ENCODE data around the gene SYNJ2.
"Not testable (repeated sequence)": the region's sequence is repeated elsewhere in the genome, so short reads cannot be mapped to it uniquely, and the experiment has no call there.

SYNJ2 gene

DNA sequence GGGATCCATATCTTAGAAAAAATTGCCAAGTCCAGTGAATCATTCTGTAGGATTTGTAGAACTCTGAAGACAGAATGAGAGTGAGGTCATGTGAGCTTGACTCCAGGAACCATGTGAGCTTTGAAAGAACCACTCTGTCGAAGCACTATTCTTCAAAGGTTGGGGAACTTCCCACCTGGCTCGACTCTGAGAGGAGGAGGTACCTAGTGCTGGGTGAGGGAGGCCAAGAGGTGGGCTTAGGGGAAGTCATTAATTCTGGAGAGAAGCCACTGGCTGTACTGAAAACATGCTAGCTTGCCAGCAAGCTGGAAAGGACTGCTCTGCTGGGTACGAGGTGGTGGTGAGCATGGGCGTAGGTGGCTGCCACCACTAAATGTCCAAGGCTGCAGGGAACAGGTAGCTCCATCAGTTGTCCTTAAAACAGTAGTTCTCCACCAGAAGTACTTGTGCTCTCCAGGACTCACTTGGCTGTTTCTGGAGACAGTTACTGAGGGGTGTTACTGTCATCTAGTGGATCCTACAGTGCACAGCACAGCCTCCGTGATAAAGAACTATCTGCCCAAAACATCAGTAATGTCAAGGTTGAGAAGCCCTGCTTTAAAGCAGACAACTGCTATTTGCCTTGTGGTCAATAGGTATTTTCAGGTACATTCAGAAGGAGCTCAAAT is 34.7 kb upstream of the SYNJ2 start:
- Histone ChIP-seq H3K4me3 (ENCODE audit: low read length) (no peak overlapping the region), H3K9ac (ENCODE audit: low read length) (no peak overlapping the region), H3K4me1 (ENCODE audit: control insufficient read depth, insufficient read depth, low read length) (no peaks in the 10 kb centered on the region), H3K36me3 (ENCODE audit: control insufficient read depth, insufficient read depth, low read length) (peaks cover 11% of the 10 kb centered on the region), H3K27ac (ENCODE audit: low read depth, low read length) (no peak overlapping the region), H3K27me3 (ENCODE audit: control insufficient read depth, insufficient read depth, low read length) (no peaks in the 10 kb centered on the region)

DNA sequence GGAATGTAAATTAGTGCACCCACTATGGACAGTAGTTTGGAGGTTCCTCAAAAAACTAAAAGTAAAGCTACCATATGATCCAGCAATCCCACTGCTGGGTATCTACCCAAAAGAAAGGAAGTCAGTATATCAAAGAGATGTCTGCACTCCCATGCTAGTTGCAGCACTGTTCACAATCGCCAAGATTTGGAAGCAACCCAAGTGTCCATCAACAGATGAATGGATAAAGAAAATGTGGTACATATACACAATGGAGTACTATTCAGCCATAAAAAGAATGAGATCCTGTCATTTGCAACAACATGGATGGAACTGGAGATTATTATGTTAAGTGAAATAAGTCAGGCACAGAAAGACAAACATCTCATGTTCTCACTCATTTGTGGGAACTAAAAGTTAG is 30.8 kb upstream of the SYNJ2 start:
- H3K36me3 ChIP-seq (ENCODE audit: control insufficient read depth, insufficient read depth, low read length); H3K4me3 ChIP-seq (ENCODE audit: low read length); H3K4me1 ChIP-seq (ENCODE audit: control insufficient read depth, insufficient read depth, low read length); H3K27ac ChIP-seq (ENCODE audit: low read depth, low read length); H3K9ac ChIP-seq (ENCODE audit: low read length); H3K27me3 ChIP-seq (ENCODE audit: control insufficient read depth, insufficient read depth, low read length): not testable (repeated sequence)

DNA sequence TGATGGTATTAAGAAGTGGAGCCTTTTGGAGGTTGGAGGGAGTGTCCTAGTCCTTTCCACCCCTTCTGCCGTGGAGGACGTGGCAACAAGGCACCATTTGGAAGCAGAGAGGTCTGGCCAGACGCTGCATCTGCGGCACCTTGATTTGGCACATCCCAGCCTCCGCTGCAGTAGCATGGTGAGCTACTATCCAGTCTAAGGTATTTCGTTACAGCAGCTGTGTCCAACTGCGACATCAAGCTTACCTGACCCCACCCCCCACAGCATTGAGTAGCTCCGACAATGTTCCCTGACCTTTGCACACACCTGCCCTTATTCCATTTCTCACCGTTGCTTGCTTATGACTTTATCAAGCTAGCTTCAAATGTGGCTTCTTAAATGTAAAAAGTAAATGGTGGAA is 29.8 kb upstream of the SYNJ2 start:
- H3K4me1 ChIP-seq (ENCODE audit: control insufficient read depth, insufficient read depth, low read length): no peaks in the 10 kb centered on the region
- H3K27me3 ChIP-seq (ENCODE audit: control insufficient read depth, insufficient read depth, low read length): no peaks in the 10 kb centered on the region
- H3K27ac ChIP-seq (ENCODE audit: low read depth, low read length): no peak overlapping the region
- no peak overlapping the region for H3K4me3 ChIP-seq (ENCODE audit: low read length)
- H3K9ac ChIP-seq (ENCODE audit: low read length): no peak overlapping the region
- H3K36me3 ChIP-seq (ENCODE audit: control insufficient read depth, insufficient read depth, low read length): no peaks in the 10 kb centered on the region

DNA sequence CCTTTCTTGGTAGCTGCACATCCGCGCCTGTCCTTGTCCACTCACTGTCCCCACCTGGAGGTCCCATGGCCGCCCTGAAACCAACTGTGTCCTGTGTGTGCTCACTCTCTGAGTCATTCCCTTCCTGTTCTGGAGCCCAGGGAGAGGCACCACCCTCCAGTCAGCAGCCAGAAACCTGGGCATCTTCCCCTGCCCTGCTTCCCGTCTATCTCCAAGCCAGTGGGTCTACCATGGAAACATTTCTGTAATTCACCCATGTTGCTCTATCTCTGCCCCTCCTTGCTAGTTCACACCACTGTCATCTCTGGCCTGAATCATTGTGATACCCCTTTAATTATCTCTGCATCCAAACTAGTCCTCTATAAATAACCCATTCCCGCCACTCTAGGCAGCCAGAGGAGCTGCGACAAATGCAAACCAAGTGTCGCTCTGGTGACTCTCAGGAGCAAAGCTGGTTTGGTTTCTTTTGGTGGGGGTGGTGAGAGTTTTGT is 28.8 kb upstream of the SYNJ2 start:
- H3K4me1 ChIP-seq (ENCODE audit: control insufficient read depth, insufficient read depth, low read length): no peaks in the 10 kb centered on the region
- no peak overlapping the region for H3K4me3 ChIP-seq (ENCODE audit: low read length)
- H3K9ac ChIP-seq (ENCODE audit: low read length): no peak overlapping the region
- H3K27me3 ChIP-seq (ENCODE audit: control insufficient read depth, insufficient read depth, low read length): no peaks in the 10 kb centered on the region
- H3K36me3 ChIP-seq (ENCODE audit: control insufficient read depth, insufficient read depth, low read length): no peaks in the 10 kb centered on the region
- H3K27ac ChIP-seq (ENCODE audit: low read depth, low read length): no peak overlapping the region

DNA sequence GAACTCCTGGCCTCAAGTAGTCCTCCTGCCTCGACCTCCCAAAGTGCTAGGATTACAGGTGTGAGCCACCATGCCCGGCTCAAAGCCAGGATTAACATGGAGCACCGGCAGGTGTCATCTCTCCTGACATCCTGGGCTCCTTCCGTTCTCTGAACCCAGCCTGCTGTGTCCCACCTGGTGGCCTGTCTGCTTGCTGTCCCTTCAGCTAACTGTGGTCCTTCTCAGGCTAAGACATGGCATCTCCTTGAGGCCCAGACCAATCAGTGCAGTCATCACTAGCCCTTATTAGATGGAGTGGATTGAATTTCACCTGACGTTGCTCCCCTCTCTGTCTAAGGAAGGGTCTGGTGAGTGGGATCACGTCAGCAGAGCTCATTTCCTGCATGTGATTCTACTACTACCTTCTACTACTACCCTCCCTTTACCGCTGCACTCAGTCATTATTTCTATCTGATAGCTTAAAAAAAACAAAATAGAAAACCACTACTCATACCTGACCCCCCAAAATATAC is 28.0 kb upstream of the SYNJ2 start:
- Histone ChIP-seq H3K27ac (ENCODE audit: low read depth, low read length) (no peak overlapping the region), H3K36me3 (ENCODE audit: control insufficient read depth, insufficient read depth, low read length) (no peaks in the 10 kb centered on the region), H3K27me3 (ENCODE audit: control insufficient read depth, insufficient read depth, low read length) (no peaks in the 10 kb centered on the region), H3K9ac (ENCODE audit: low read length) (no peak overlapping the region), H3K4me3 (ENCODE audit: low read length) (peak overlapping the region; percentile 54), H3K4me1 (ENCODE audit: control insufficient read depth, insufficient read depth, low read length) (no peaks in the 10 kb centered on the region)

DNA sequence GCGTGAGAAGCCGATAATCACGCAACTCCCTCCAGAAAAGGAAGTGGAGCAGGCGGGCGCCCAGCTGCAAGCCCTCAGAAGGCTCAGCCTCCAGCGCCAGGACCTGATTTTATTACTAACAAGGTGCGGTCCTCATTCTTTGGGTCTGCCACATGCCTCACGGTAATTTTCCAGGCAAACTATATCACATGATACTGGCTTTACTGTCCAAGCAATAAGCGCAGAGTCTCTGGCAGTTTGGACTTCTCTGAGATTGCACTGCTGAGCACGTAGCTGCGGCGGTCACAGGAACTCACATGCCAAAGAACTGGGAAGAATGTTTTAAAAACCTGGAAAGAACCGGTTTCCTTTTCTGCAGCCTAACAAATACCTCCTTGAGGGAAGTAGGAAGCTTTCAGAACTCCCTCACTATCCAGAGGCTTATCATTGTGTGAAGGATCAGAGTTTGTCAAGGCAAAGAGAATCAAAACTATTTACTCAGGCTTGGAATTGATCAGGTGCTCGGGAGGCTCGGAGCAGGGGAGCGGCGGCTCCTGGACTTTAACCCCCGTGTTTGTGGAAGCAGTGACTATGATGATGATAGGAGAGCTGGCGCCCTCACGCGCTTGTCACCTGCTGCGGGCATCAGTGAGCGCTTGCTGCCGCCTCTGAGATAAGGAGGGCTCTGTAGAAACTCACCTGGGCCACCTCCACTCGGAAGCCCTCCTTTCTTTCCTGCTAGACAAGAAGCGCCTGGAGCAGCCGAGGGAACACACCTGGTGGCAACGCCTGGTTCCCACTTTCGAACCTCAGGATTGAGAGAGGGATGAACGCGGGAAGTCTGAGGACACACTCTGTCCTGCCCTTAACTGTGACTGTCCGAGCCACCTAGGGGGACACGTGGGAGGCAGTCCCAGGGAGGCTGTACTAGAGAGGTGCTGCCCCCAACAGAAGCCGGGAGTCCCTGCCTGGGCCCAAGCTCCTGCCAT is 27.2 kb upstream of the SYNJ2 start:
- H3K4me1 ChIP-seq (ENCODE audit: control insufficient read depth, insufficient read depth, low read length): no peaks in the 10 kb centered on the region
- no peak overlapping the region for H3K9ac ChIP-seq (ENCODE audit: low read length)
- H3K36me3 ChIP-seq (ENCODE audit: control insufficient read depth, insufficient read depth, low read length): no peaks in the 10 kb centered on the region
- H3K27me3 ChIP-seq (ENCODE audit: control insufficient read depth, insufficient read depth, low read length): no peaks in the 10 kb centered on the region
- no peak overlapping the region for H3K27ac ChIP-seq (ENCODE audit: low read depth, low read length)
- peak overlapping the region; percentile 54 for H3K4me3 ChIP-seq (ENCODE audit: low read length)

DNA sequence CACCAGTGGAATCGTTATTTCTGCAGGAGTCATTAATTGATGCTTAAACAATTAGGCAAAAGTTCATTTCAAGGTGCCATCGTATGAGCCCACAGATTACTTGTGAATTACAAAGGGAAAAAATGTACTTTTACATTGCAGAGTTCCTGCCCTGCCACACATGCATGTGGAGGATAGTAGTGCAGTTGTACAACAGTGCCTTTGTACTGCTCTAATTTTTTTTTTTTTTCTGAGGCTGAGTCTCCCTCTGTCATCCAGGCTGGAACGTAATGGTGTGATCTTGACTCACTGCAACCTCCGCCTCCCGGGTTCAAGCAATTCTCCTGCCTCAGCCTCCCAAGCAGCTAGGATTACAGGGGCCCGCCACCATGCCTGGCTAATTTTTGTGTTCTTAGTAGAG is 26.0 kb upstream of the SYNJ2 start:
- Histone ChIP-seq H3K4me1 (ENCODE audit: control insufficient read depth, insufficient read depth, low read length) (no peaks in the 10 kb centered on the region), H3K9ac (ENCODE audit: low read length) (no peak overlapping the region), H3K27me3 (ENCODE audit: control insufficient read depth, insufficient read depth, low read length) (no peaks in the 10 kb centered on the region), H3K27ac (ENCODE audit: low read depth, low read length) (no peak overlapping the region), H3K36me3 (ENCODE audit: control insufficient read depth, insufficient read depth, low read length) (no peaks in the 10 kb centered on the region), H3K4me3 (ENCODE audit: low read length) (no peak overlapping the region)

DNA sequence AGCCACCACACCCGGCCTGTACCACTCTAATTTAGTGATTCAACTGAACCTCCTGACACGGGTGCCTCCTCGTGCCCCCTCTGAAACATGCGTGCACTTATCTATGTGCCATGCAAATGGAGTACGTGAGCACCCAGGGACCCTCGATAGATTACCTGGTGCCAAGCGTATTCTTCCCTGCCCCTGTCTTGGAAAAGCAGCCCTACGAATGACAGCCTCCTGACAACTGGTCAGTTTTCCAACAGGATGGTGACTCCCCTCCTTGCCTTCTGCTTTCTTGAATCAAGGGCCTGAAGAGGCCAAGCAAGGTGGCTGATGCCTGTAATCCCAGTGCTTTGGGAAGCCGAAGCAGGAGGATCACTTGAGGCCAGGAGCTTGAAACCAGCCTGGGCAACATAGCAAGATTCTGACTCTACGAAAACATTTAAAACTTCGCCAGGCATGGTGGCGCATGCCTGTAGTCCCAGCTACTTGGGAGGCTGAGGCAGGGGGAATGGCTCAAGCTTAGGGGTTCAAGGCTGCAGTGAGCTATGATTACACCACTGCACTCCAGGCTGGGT is 25.4 kb upstream of the SYNJ2 start:
- Histone ChIP-seq H3K27me3 (ENCODE audit: control insufficient read depth, insufficient read depth, low read length) (no peaks in the 10 kb centered on the region), H3K27ac (ENCODE audit: low read depth, low read length) (no peak overlapping the region), H3K4me3 (ENCODE audit: low read length) (no peak overlapping the region), H3K36me3 (ENCODE audit: control insufficient read depth, insufficient read depth, low read length) (no peaks in the 10 kb centered on the region), H3K9ac (ENCODE audit: low read length) (no peak overlapping the region), H3K4me1 (ENCODE audit: control insufficient read depth, insufficient read depth, low read length) (no peaks in the 10 kb centered on the region)

DNA sequence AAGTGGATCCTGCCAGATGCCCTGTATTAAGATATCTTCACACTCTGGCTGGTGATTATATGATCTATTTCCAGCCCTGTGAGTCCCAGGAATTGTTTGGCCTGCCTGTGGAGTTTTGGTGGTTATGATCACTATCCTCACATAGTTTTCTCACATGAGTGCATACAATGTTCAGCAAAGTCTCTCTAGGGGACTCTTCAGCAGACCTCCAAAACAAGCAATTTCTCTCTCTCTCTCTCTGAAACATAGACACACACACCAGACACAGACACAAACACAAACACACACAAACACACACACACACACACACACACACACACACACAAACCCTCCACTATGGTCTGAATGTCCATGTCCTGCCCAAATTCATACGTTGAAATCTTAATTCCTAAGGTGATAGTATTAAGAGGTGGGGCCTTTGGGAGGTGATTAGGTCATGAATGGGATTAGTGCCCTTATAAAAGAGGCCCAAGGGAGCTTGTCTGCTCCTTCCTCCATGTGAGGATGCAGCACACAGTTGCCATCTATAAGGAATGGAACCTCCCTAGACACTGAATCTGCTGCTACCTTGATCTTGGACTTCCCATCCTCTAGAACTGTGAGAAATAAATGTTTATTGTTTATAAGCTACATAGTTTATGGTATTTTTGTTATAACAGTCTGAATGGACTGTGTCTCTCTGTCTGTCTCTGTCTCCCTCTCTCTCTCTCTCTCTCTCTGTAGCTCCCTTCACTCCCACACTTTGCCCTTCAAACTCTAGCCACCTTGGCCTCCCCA is 22.0 kb upstream of the SYNJ2 start:
- no peaks in the 10 kb centered on the region for H3K27me3 ChIP-seq (ENCODE audit: control insufficient read depth, insufficient read depth, low read length)
- H3K4me1 ChIP-seq (ENCODE audit: control insufficient read depth, insufficient read depth, low read length): no peaks in the 10 kb centered on the region

DNA sequence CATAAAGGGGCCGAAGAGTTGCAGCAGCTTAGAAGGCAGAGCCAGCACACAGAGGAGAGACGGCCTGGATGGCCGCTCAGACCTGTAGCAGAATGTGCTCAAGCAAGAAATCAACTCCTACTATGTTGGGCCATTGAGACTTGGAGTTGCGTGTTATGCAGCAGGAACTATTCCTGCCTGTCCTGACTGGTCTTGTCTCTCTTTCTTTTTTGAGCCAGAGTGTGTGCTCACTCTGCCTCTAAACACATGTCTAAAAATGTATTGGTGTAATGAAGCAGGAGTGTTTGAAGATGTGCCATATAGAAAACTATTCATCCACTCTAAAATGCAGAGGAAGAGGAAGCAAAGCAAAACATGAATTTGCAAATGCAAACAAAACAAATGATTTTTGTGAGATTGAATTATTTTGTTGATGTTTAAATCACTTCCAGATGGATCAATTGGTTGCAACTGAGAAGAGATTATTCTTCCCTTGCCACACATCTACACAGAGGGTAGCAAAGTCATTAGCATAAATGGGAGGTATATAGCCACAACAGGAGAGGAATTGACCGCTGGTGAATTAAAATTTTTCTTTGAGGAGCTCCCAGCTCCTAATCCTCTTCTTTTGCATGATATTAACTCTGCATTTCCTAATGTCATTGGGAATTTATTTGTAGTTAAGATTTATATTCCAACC is 20.4 kb upstream of the SYNJ2 start:
- Histone ChIP-seq H3K27ac (ENCODE audit: low read depth, low read length) (no peak overlapping the region), H3K27me3 (ENCODE audit: control insufficient read depth, insufficient read depth, low read length) (no peaks in the 10 kb centered on the region), H3K9ac (ENCODE audit: low read length) (no peak overlapping the region), H3K4me1 (ENCODE audit: control insufficient read depth, insufficient read depth, low read length) (no peaks in the 10 kb centered on the region), H3K36me3 (ENCODE audit: control insufficient read depth, insufficient read depth, low read length) (no peaks in the 10 kb centered on the region), H3K4me3 (ENCODE audit: low read length) (no peak overlapping the region)

More for the DNA sequence above, 22.0 kb upstream of the SYNJ2 start:
- Histone ChIP-seq H3K27ac (ENCODE audit: low read depth, low read length) (no peak overlapping the region), H3K9ac (ENCODE audit: low read length) (no peak overlapping the region), H3K36me3 (ENCODE audit: control insufficient read depth, insufficient read depth, low read length) (no peaks in the 10 kb centered on the region), H3K4me3 (ENCODE audit: low read length) (no peak overlapping the region)

DNA sequence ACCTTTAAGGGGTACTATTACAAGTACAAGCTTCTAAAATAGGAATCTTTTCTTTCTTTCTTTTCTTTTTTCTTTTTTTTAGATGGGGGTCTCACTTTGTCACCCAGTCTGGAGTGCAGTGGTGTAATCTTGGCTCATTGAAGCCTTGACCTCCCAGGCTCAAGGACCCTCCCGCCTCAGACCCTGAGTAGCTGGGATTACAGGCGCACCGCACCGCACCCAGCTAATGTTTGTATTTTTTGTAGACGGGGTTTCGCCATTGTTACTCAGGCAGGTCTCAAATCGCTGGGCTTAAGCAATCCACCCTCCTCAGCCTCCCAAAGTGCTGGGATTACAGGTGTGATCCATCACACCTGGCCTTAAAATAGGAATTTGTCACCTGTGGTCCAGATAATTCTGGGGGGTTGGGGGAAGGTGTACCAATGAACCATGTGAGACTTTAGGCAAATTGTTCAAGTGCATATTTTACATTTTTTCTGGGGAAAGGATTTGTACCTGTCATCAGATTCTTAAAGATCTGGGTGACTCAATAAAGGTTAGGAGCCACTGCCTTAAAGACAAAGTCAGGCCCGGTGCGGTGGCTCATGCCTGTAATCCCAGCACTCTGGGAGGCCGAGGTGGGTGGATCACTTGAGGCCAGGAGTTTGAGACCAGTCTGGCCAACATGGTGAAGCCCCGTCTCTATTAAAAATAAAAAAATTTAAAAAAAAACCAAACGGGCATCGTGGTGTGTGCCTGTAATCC is 19.7 kb upstream of the SYNJ2 start:
- Histone ChIP-seq H3K4me3 (ENCODE audit: low read length) (no peak overlapping the region), H3K9ac (ENCODE audit: low read length) (no peak overlapping the region), H3K4me1 (ENCODE audit: control insufficient read depth, insufficient read depth, low read length) (no peaks in the 10 kb centered on the region), H3K27me3 (ENCODE audit: control insufficient read depth, insufficient read depth, low read length) (no peaks in the 10 kb centered on the region), H3K27ac (ENCODE audit: low read depth, low read length) (no peak overlapping the region), H3K36me3 (ENCODE audit: control insufficient read depth, insufficient read depth, low read length) (no peaks in the 10 kb centered on the region)

All from rectal smooth muscle tissue (tissue), 1 donor.